ENCODE results near the gene CSAD. TPM values are rescaled to one million over a fixed set of nuclear protein-coding genes. Genes with fewer than 3 reads are reported as not detected.
"Not testable (repeated sequence)": the region's sequence is repeated elsewhere in the genome, so short reads cannot be mapped to it uniquely, and the experiment has no call there.

The CSAD gene
- polyA plus RNA-seq, 1 donor (not counting 4 experiments of a cell fraction or from before 2014, with no cell fraction given): 19.5 TPM

- H3K27ac ChIP-seq (ENCODE audit: control insufficient read depth, insufficient read depth, low read length): no peak overlapping the region
- H3K9me1 ChIP-seq (ENCODE audit: control insufficient read depth, extremely low read depth, insufficient read depth, low read length): no peaks in the 10 kb centered on the region
- no peaks in the 10 kb centered on the region for H4K20me1 ChIP-seq (ENCODE audit: control insufficient read depth, extremely low read depth, insufficient read depth, low read length)
- H3K36me3 ChIP-seq (ENCODE audit: control insufficient read depth in 2 of 2, extremely low read depth in 1 of 2, insufficient read depth in 2 of 2, low read length in 2 of 2): peaks cover 0 to 2% of the 10 kb centered on the region in 2 experiments
- no peak overlapping the region for H3K4me3 ChIP-seq (ENCODE audit: control insufficient read depth in 2 of 3, extremely low read depth in 1 of 3, insufficient read depth in 2 of 3, low read depth in 1 of 3, low read length in 3 of 3)
- no peaks in the 10 kb centered on the region for H3K9me3 ChIP-seq (ENCODE audit: control insufficient read depth, low read depth, low read length)
- FAIRE-seq (no peak), DNase-seq (ENCODE audit: low read depth, low spot score) (no peak)
- peaks cover 8% of the 10 kb centered on the region for H3K4me1 ChIP-seq (ENCODE audit: control insufficient read depth, extremely low read depth, insufficient read depth, low read length)
- H3K4me2 ChIP-seq (ENCODE audit: control insufficient read depth, extremely low read depth, insufficient read depth, low read depth, low read length): no peak overlapping the region
- H3K27me3 ChIP-seq (ENCODE audit: control insufficient read depth, extremely low read depth, insufficient read depth, low read length): no peaks in the 10 kb centered on the region
- no peak overlapping the region for H2AFZ ChIP-seq (ENCODE audit: control insufficient read depth, low read length)
- dilution Hi-C loops (cut with MboI; ENCODE audit: extremely low pct_ligation_motif_present, low sequenced_read_pairs): no loop called here
- TF ChIP-seq EZH2 (IDR thresholded peaks at IDR 0.05; ENCODE audit: low read length): no peak
- no peak for TF ChIP-seq CTCF (optimal IDR thresholded peaks at IDR 0.05 in 1 of 3, IDR thresholded peaks at IDR 0.05 in 1 of 3, conservative IDR thresholded peaks at IDR 0.05 in 1 of 3; ENCODE audit: extremely low read depth in 1 of 3, insufficient read depth in 2 of 3, low read length in 3 of 3)
- no peak overlapping the region for H3K9ac ChIP-seq (ENCODE audit: control insufficient read depth, extremely low read depth, insufficient read depth, low read length)
- no peaks in the 10 kb centered on the region for H3K79me2 ChIP-seq (ENCODE audit: control insufficient read depth, insufficient read depth, low read length)
These were observed 23.6 kb upstream of the CSAD start for GRCh38 chr12:53204351-53204750.

GRCh38 chr12:53202316-53202715 is 21.6 kb upstream of the CSAD start:
- H3K9me1 ChIP-seq (ENCODE audit: control insufficient read depth, extremely low read depth, insufficient read depth, low read length); H3K79me2 ChIP-seq (ENCODE audit: control insufficient read depth, insufficient read depth, low read length); H3K27me3 ChIP-seq (ENCODE audit: control insufficient read depth, extremely low read depth, insufficient read depth, low read length); H2AFZ ChIP-seq (ENCODE audit: control insufficient read depth, low read length); H3K36me3 ChIP-seq (ENCODE audit: control insufficient read depth in 2 of 2, extremely low read depth in 1 of 2, insufficient read depth in 2 of 2, low read length in 2 of 2); H4K20me1 ChIP-seq (ENCODE audit: control insufficient read depth, extremely low read depth, insufficient read depth, low read length); H3K4me2 ChIP-seq (ENCODE audit: control insufficient read depth, extremely low read depth, insufficient read depth, low read depth, low read length); H3K27ac ChIP-seq (ENCODE audit: control insufficient read depth, insufficient read depth, low read length); H3K4me1 ChIP-seq (ENCODE audit: control insufficient read depth, extremely low read depth, insufficient read depth, low read length); dilution Hi-C loops (cut with MboI; ENCODE audit: extremely low pct_ligation_motif_present, low sequenced_read_pairs); H3K4me3 ChIP-seq (ENCODE audit: control insufficient read depth in 2 of 3, extremely low read depth in 1 of 3, insufficient read depth in 2 of 3, low read depth in 1 of 3, low read length in 3 of 3); H3K9me3 ChIP-seq (ENCODE audit: control insufficient read depth, low read depth, low read length); DNase-seq (ENCODE audit: low read depth, low spot score); H3K9ac ChIP-seq (ENCODE audit: control insufficient read depth, extremely low read depth, insufficient read depth, low read length); FAIRE-seq: not testable (repeated sequence)

- FAIRE-seq: no peak
- no peak for DNase-seq (ENCODE audit: low read depth, low spot score)
- Histone ChIP-seq H3K9ac (ENCODE audit: control insufficient read depth, extremely low read depth, insufficient read depth, low read length) (no peak overlapping the region), H3K79me2 (ENCODE audit: control insufficient read depth, insufficient read depth, low read length) (no peaks in the 10 kb centered on the region), H3K9me1 (ENCODE audit: control insufficient read depth, extremely low read depth, insufficient read depth, low read length) (no peaks in the 10 kb centered on the region), H3K27ac (ENCODE audit: control insufficient read depth, insufficient read depth, low read length) (no peak overlapping the region), H3K36me3 (ENCODE audit: control insufficient read depth in 2 of 2, extremely low read depth in 1 of 2, insufficient read depth in 2 of 2, low read length in 2 of 2) (no peaks in the 10 kb centered on the region), H3K9me3 (ENCODE audit: control insufficient read depth, low read depth, low read length) (no peaks in the 10 kb centered on the region), H2AFZ (ENCODE audit: control insufficient read depth, low read length) (no peak overlapping the region), H3K27me3 (ENCODE audit: control insufficient read depth, extremely low read depth, insufficient read depth, low read length) (no peaks in the 10 kb centered on the region), H3K4me3 (ENCODE audit: control insufficient read depth in 2 of 3, extremely low read depth in 1 of 3, insufficient read depth in 2 of 3, low read depth in 1 of 3, low read length in 3 of 3) (no peak overlapping the region), H3K4me2 (ENCODE audit: control insufficient read depth, extremely low read depth, insufficient read depth, low read depth, low read length) (no peak overlapping the region), H3K4me1 (ENCODE audit: control insufficient read depth, extremely low read depth, insufficient read depth, low read length) (peaks cover 10% of the 10 kb centered on the region), H4K20me1 (ENCODE audit: control insufficient read depth, extremely low read depth, insufficient read depth, low read length) (no peaks in the 10 kb centered on the region)
- TF ChIP-seq CTCF (optimal IDR thresholded peaks at IDR 0.05 in 1 of 3, IDR thresholded peaks at IDR 0.05 in 1 of 3, conservative IDR thresholded peaks at IDR 0.05 in 1 of 3; ENCODE audit: extremely low read depth in 1 of 3, insufficient read depth in 2 of 3, low read length in 3 of 3) (no peak), EZH2 (IDR thresholded peaks at IDR 0.05; ENCODE audit: low read length) (no peak)
- dilution Hi-C loops (cut with MboI; ENCODE audit: extremely low pct_ligation_motif_present, low sequenced_read_pairs): no loop called here
These were observed 20.9 kb upstream of the CSAD start for GRCh38 chr12:53201639-53202038.

Data from keratinocyte (primary cell).